Sigmoid colon (tissue), 7 donors: Measurements from ENCODE around the gene ELAVL2. TPM values are rescaled to one million over a fixed set of nuclear protein-coding genes. Genes with fewer than 3 reads are reported as not detected.

ENCODE experiments used
- DNase-seq: peaks from one replicate; pipeline ENCODE4 v3.0.0-alpha.2; 2019
- H3K27ac ChIP-seq, 4 donors: fragments of 200-600 bp; sonication (generic); one replicate each; pipeline ENCODE4 v1.5.1; 2016 to 2019; ENCODE audit warnings: mild to moderate bottlenecking in 1 of 4
- H3K27me3 ChIP-seq, 3 donors: fragments of 200-600 bp; sonication (generic); one replicate each; pipeline ENCODE4 v1.5.1; 2019; ENCODE audit warnings: mild to moderate bottlenecking in 1 of 3
- H3K36me3 ChIP-seq, 4 donors: fragments of 200-600 bp; sonication (generic); one replicate each; pipeline ENCODE4 v1.5.1; 2016 to 2019
- H3K4me1 ChIP-seq, 4 donors: fragments of 200-600 bp; sonication (generic); one replicate each; pipeline ENCODE4 v1.5.1; 2017 to 2019
- H3K4me3 ChIP-seq, 4 donors: fragments of 200-600 bp; sonication (generic); one replicate each; pipeline ENCODE4 v1.5.1; 2017 to 2019; ENCODE audit warnings: mild to moderate bottlenecking in 2 of 4, moderate library complexity in 1 of 4
- H3K9me3 ChIP-seq, 4 donors: fragments of 200-600 bp in 3 of 4; sonication (generic) in 3 of 4; one replicate each; pipeline versions ENCODE4 v1.5.1 to v1.6.1; 2013 to 2019
- EP300 ChIP-seq, 4 donors: sonication (generic); formaldehyde crosslinking; IDR thresholded peaks; one replicate each; pipeline ENCODE4 v1.6.1; 2017; ENCODE audit warnings: antibody characterized with exemption in 4 of 4
- POLR2A ChIP-seq, 2 donors: fragments of 450-650 bp; IDR thresholded peaks; one replicate each; pipeline ENCODE4 v1.6.1; 2016; ENCODE audit warnings: antibody characterized with exemption in 2 of 2, mild to moderate bottlenecking in 2 of 2, moderate library complexity in 2 of 2
- POLR2AphosphoS5 ChIP-seq, 4 donors: sonication (generic); formaldehyde crosslinking; IDR thresholded peaks; one replicate each; pipeline ENCODE4 v1.6.1; 2017; ENCODE audit warnings: antibody characterized with exemption in 4 of 4
- WGBS, 2 donors: extraction: QIAGEN DNeasy Blood & Tissue Kit; methylation state at CpG; one replicate each; pipeline ENCODE4 v1.1.7; 2013; 5-methylcytosine and 5-hydroxymethylcytosine counted together
- intact Hi-C: fragments of 100-400 bp; cut with DNase I; formaldehyde crosslinking; loops from one replicate; pipeline ENCODE4 v1.15.1; 2023
- polyA plus RNA-seq, 3 donors: library from polyadenylated mRNA; stranded (reverse); fragments of 200-250 nt; gene quantifications; one replicate each; pipeline ENCODE4 v1.2.3, GENCODE V29; 2013
- total RNA-seq, 4 donors: library from RNA; depleted of rRNA; stranded (reverse); fragments of >200 nt; gene quantifications; one replicate each; pipeline ENCODE4 v1.1.0, GENCODE V29; 2016
- TF ChIP-seq, protein P1 (sequence below), 4 experiments: fragments of 450-650 bp in 3 of 4; fragments of 200-600 bp in 1 of 4; IDR thresholded peaks; one replicate each; pipeline ENCODE4 v1.5.1; 2016 to 2019; ENCODE audit warnings: antibody characterized with exemption in 4 of 4, mild to moderate bottlenecking in 3 of 4, moderate library complexity in 2 of 4
- donor health status: healthy with polysubstance abuse.
- donor health status: Bipolar disorder and iron deficiency.
- donor health status: healthy.

ELAVL2 gene
- total and polyA plus RNA-seq, 7 donors = 0.16 to 0.36 (median 0.22) TPM; not detected in 4

DNA sequence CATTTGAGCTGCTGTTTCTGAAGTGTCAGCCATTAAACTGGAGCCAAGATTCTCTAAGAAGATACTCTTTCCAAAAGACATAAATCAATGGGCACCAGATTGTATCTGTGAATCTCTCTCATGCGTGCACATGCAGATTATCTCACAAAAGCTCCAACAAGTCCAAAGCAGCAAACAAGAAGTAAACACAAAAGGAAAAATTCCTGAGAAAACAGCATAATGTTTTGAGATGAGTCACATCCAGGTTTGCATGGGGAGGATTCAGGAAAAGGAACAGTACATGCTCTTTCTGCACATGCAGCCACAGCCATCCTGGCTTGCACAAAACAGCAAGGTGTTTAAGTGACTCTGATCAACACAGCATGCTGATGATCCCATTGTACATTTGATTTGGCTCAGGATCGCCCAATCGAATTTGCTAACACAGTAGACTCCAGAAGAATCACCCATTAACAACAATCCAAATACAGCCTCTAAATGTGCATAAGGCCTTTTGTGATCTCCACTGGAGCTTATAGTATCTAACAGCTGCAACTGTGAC lies 143.1 kb downstream of the ELAVL2 start:
- 64 to 78% methylated on average over 3 of the region's 3 CpGs for WGBS, 2 donors
- peaks cover 0 to 6% (median 0%) of the 10 kb centered on the region in 4 donors for H3K4me1 ChIP-seq
- intact Hi-C loops = no loop called here
- no peak overlapping the region for H3K4me3 ChIP-seq
- no peaks in the 10 kb centered on the region for H3K9me3 ChIP-seq
- no peaks in the 10 kb centered on the region for H3K27me3 ChIP-seq
- no peaks in the 10 kb centered on the region for H3K36me3 ChIP-seq
- H3K27ac ChIP-seq = no peak overlapping the region
- TF ChIP-seq, protein P1, sequence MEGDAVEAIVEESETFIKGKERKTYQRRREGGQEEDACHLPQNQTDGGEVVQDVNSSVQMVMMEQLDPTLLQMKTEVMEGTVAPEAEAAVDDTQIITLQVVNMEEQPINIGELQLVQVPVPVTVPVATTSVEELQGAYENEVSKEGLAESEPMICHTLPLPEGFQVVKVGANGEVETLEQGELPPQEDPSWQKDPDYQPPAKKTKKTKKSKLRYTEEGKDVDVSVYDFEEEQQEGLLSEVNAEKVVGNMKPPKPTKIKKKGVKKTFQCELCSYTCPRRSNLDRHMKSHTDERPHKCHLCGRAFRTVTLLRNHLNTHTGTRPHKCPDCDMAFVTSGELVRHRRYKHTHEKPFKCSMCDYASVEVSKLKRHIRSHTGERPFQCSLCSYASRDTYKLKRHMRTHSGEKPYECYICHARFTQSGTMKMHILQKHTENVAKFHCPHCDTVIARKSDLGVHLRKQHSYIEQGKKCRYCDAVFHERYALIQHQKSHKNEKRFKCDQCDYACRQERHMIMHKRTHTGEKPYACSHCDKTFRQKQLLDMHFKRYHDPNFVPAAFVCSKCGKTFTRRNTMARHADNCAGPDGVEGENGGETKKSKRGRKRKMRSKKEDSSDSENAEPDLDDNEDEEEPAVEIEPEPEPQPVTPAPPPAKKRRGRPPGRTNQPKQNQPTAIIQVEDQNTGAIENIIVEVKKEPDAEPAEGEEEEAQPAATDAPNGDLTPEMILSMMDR (IDR thresholded peaks at IDR 0.05) = no peak
- TF ChIP-seq POLR2AphosphoS5 (IDR thresholded peaks at IDR 0.05) (no peak), POLR2A (IDR thresholded peaks at IDR 0.05) (no peak)
- no peak for DNase-seq

DNA sequence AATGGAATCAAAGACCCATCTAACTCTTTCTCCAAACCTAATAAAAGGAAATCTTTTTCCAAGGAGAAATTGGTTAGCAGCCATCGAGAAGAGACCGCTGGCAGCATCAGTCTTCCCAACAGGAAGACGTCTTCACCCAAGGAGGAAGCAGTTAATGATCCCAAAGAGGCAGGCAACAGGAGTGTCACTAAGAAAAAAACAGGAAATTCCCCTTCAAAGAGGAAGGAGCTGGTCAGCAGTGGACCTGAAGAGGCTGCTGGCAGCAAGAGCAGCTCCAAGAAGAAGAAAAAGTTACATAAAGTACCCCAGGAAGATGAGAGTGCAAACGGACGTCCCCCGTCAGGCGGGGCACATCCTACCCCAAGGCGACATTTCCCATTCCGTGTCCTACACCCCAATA lies 143.7 kb downstream of the ELAVL2 start:
- no peak for DNase-seq
- TF ChIP-seq POLR2A (IDR thresholded peaks at IDR 0.05) (no peak), EP300 (IDR thresholded peaks at IDR 0.05) (no peak), POLR2AphosphoS5 (IDR thresholded peaks at IDR 0.05) (no peak)
- TF ChIP-seq, protein P1 (IDR thresholded peaks at IDR 0.05) = no peak
- H3K27me3 ChIP-seq = no peaks in the 10 kb centered on the region
- H3K9me3 ChIP-seq = no peaks in the 10 kb centered on the region
- H3K4me3 ChIP-seq = no peak overlapping the region
- WGBS, 2 donors = 39 to 75% methylated on average over 9 of the region's 9 CpGs
- peaks cover 0 to 6% (median 0%) of the 10 kb centered on the region in 4 donors for H3K4me1 ChIP-seq
- H3K27ac ChIP-seq = no peak overlapping the region
- intact Hi-C loops = no loop called here
- no peaks in the 10 kb centered on the region for H3K36me3 ChIP-seq

DNA sequence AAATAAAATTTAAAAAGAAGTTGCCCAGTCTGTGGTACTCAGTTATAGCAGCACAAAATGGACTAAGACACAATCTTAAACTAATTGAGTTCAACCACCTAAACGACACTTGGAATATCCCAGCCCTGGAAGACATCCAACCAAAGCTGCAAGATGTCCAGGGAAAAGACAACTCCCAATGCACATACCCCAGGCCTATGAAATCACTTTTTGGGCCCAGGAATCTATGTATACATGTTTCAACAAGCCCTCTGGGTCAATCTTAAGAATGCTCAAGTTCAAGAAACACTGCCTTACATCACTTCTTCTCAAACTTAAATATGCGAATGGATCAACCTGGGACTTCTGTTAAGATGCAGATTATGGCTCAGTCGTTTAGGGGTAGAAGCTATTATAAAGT lies 148.6 kb downstream of the ELAVL2 start:
- no peaks in the 10 kb centered on the region for H3K4me1 ChIP-seq
- DNase-seq = no peak
- no peak for TF ChIP-seq POLR2AphosphoS5 (IDR thresholded peaks at IDR 0.05)
- no peak for TF ChIP-seq EP300 (IDR thresholded peaks at IDR 0.05)
- no peak for TF ChIP-seq POLR2A (IDR thresholded peaks at IDR 0.05)
- TF ChIP-seq, protein P1 (IDR thresholded peaks at IDR 0.05) = no peak
- no peaks in the 10 kb centered on the region for H3K9me3 ChIP-seq
- H3K36me3 ChIP-seq = no peaks in the 10 kb centered on the region
- no peak overlapping the region for H3K27ac ChIP-seq
- WGBS, 2 donors = 84 to 86% methylated on average over 3 of the region's 3 CpGs
- no peak overlapping the region for H3K4me3 ChIP-seq
- intact Hi-C loops = no loop called here
- H3K27me3 ChIP-seq = no peaks in the 10 kb centered on the region

DNA sequence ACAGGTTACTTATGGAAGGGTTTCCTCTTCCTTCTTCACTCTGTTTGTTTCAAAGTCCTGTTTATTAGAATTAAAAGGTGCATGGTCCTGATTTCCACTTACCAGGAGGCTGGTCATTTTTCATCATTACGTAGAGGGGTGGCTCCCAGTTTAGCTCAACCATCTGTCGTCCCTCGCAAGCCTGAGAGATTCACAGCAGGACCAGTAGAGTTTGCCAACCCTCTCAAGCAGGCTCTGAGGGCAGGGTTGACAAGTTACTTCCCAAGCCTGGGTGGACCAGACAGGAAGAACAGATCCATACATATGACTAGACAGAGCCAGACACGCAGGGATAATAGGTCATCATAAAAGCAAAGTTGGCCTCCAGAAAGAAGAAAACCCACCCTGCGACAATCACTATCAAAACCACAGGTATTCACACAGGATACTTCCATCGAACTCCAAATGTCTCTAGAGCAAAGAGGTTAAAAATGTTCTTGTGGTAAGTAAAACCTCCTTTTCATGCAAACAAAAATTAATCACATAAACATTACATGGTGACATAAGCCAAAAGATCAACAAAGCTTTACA lies 151.9 kb downstream of the ELAVL2 start:
- Histone ChIP-seq H3K27ac (no peak overlapping the region), H3K9me3 (no peaks in the 10 kb centered on the region), H3K4me1 (no peaks in the 10 kb centered on the region), H3K27me3 (no peaks in the 10 kb centered on the region), H3K36me3 (no peaks in the 10 kb centered on the region), H3K4me3 (no peak overlapping the region)
- WGBS, 2 donors = 87 to 90% methylated on average over 6 of the region's 6 CpGs
- intact Hi-C loops = no loop called here
- TF ChIP-seq POLR2A (IDR thresholded peaks at IDR 0.05) = no peak
- TF ChIP-seq, protein P1 (IDR thresholded peaks at IDR 0.05) = no peak
- TF ChIP-seq POLR2AphosphoS5 (IDR thresholded peaks at IDR 0.05) = no peak
- TF ChIP-seq EP300 (IDR thresholded peaks at IDR 0.05) = no peak
- no peak for DNase-seq

DNA sequence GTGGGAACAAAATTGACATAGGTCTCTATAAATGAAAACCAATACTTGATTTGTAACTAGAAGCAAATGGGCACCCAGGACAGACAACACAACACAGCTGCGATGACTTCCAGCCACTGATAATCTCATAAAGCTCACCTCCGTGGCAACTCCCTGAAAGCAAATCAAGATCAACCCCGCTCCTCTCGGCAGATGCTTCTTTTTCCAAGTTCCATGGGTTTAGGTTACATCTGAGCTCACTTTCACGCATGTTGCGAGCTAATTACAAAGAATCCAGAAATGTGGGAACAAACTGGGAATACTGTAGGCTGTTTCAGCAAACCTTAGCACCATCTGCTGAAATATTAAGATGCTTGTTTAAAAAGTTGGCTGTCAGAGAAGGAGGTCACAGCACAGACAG lies 153.9 kb downstream of the ELAVL2 start:
- WGBS, 2 donors = 87 to 91% methylated on average over 6 of the region's 6 CpGs
- no peak for DNase-seq
- Histone ChIP-seq H3K27me3 (no peaks in the 10 kb centered on the region), H3K9me3 (no peaks in the 10 kb centered on the region), H3K36me3 (no peaks in the 10 kb centered on the region), H3K4me3 (no peak overlapping the region), H3K4me1 (no peaks in the 10 kb centered on the region), H3K27ac (no peak overlapping the region)
- TF ChIP-seq POLR2AphosphoS5 (IDR thresholded peaks at IDR 0.05) (no peak), POLR2A (IDR thresholded peaks at IDR 0.05) (no peak), EP300 (IDR thresholded peaks at IDR 0.05) (no peak)
- TF ChIP-seq, protein P1 (IDR thresholded peaks at IDR 0.05) = no peak
- intact Hi-C loops = no loop called here
